Stimulated activated CD4-positive, alpha-beta T cell treated with anti-CD3 and anti-CD28 coated beads, Interleukin-4, amount 100 ng/mL, for 1 hour (primary cell): Measurements from ENCODE around the gene STAB2.
"Not testable (repeated sequence)": the region's sequence is repeated elsewhere in the genome, so short reads cannot be mapped to it uniquely, and the experiment has no call there.

ENCODE experiments used
- DNase-seq: peaks from one replicate; pipeline ENCODE4 v3.0.0-alpha.2; 2020

Gene STAB2

GRCh38 chr12:103791350-103791920 lies 204.4 kb downstream of the STAB2 start:
- no peak for DNase-seq

GRCh38 chr12:103793046-103793445 lies 206.0 kb downstream of the STAB2 start:
- no peak for DNase-seq

- DNase-seq: no peak
These were observed 206.5 kb downstream of the STAB2 start for GRCh38 chr12:103793512-103794045.

GRCh38 chr12:103794309-103795213 lies 207.5 kb downstream of the STAB2 start:
- DNase-seq: no peak

GRCh38 chr12:103798586-103798985 lies 211.5 kb downstream of the STAB2 start:
- no peak for DNase-seq

GRCh38 chr12:103799504-103799856 lies 212.4 kb downstream of the STAB2 start:
- no peak for DNase-seq

GRCh38 chr12:103799857-103800771 lies 213.0 kb downstream of the STAB2 start:
- no peak for DNase-seq

GRCh38 chr12:103801709-103802585 lies 214.9 kb downstream of the STAB2 start:
- no peak for DNase-seq

GRCh38 chr12:103802586-103802886 lies 215.5 kb downstream of the STAB2 start:
- DNase-seq: no peak

GRCh38 chr12:103803847-103804246 lies 216.8 kb downstream of the STAB2 start:
- DNase-seq: no peak

GRCh38 chr12:103805655-103806360 lies 218.7 kb downstream of the STAB2 start:
- DNase-seq: no peak

- DNase-seq: no peak
These were observed 219.7 kb downstream of the STAB2 start for GRCh38 chr12:103806803-103807202.

GRCh38 chr12:103807561-103808238 lies 220.6 kb downstream of the STAB2 start:
- DNase-seq: no peak

- DNase-seq: no peak
These were observed 221.3 kb downstream of the STAB2 start for GRCh38 chr12:103808239-103808880.

- DNase-seq: no peak
These were observed 222.1 kb downstream of the STAB2 start for GRCh38 chr12:103809154-103809553.

GRCh38 chr12:103809639-103810038 lies 222.6 kb downstream of the STAB2 start:
- not testable (repeated sequence) for DNase-seq

- DNase-seq: no peak
These were observed 223.0 kb downstream of the STAB2 start for GRCh38 chr12:103810111-103810510.

- DNase-seq: no peak
These were observed 224.7 kb downstream of the STAB2 start for GRCh38 chr12:103811791-103812190.

GRCh38 chr12:103812789-103813188 lies 225.7 kb downstream of the STAB2 start:
- no peak for DNase-seq

GRCh38 chr12:103813426-103813825 lies 226.4 kb downstream of the STAB2 start:
- no peak for DNase-seq
